GM12874 (cell line): Measurements from ENCODE around the gene PKP1.

ENCODE experiments used
- CTCF ChIP-seq: IDR thresholded peaks from 2 replicates; pipeline ENCODE4 v1.5.1; 2011; ENCODE audit warnings: low read depth, mild to moderate bottlenecking, control low read depth, low read length, moderate library complexity; ENCODE audit not compliant: insufficient read depth

The PKP1 gene

GRCh38 chr1:201264554-201264953 is 18.8 kb upstream of the PKP1 start:
- no peak for TF ChIP-seq CTCF

- no peak for TF ChIP-seq CTCF
These were observed 17.6 kb upstream of the PKP1 start for GRCh38 chr1:201265756-201266155.

- no peak for TF ChIP-seq CTCF
These were observed 17.0 kb upstream of the PKP1 start for GRCh38 chr1:201266276-201266675.

- TF ChIP-seq CTCF: no peak
These were observed 16.5 kb upstream of the PKP1 start for GRCh38 chr1:201266774-201267173.

- no peak for TF ChIP-seq CTCF
These were observed 15.7 kb upstream of the PKP1 start for GRCh38 chr1:201267481-201268229.

- TF ChIP-seq CTCF: no peak
These were observed 14.6 kb upstream of the PKP1 start for GRCh38 chr1:201268604-201269151.

GRCh38 chr1:201269281-201269680 is 14.0 kb upstream of the PKP1 start:
- TF ChIP-seq CTCF: no peak
